GM18873 (cell line): ENCODE measurements around the gene A4GALT.
"Not testable (repeated sequence)": the region's sequence is repeated elsewhere in the genome, so short reads cannot be mapped to it uniquely, and the experiment has no call there.

Experiments used
- ATAC-seq: cut with Tn5 transposase; IDR thresholded peaks from one replicate; pipeline ENCODE4 v1.9.1; 2021; ENCODE audit warnings: mild to moderate bottlenecking, moderate library complexity, moderate number of reproducible peaks; ENCODE audit not compliant: unreplicated experiment, low FRiP score

A4GALT gene

GRCh38 chr22:42743501-42743991, 22.9 kb upstream of the A4GALT start:
- no peak for ATAC-seq

- no peak for ATAC-seq
Measured at GRCh38 chr22:42742940-42743339, 22.3 kb upstream of the A4GALT start.

- ATAC-seq: not testable (repeated sequence)
Measured at GRCh38 chr22:42740320-42740719, 19.6 kb upstream of the A4GALT start.

- ATAC-seq: no peak
Measured at GRCh38 chr22:42734406-42734805, 13.7 kb upstream of the A4GALT start.

GRCh38 chr22:42733394-42733793, 12.7 kb upstream of the A4GALT start:
- ATAC-seq: not testable (repeated sequence)

GRCh38 chr22:42732081-42732480, 11.4 kb upstream of the A4GALT start:
- no peak for ATAC-seq

- no peak for ATAC-seq
Measured at GRCh38 chr22:42726811-42727210, 6.1 kb upstream of the A4GALT start.

- no peak for ATAC-seq
Measured at GRCh38 chr22:42725606-42726355, 5.1 kb upstream of the A4GALT start.

- no peak for ATAC-seq
Measured at GRCh38 chr22:42724062-42724461, 3.4 kb upstream of the A4GALT start.

GRCh38 chr22:42721045-42721434, 370 bp upstream of the A4GALT start:
- no peak for ATAC-seq

- ATAC-seq: no peak
Measured at GRCh38 chr22:42719656-42720262, 911 bp downstream of the A4GALT start.

- no peak for ATAC-seq
Measured at GRCh38 chr22:42719133-42719532, 1.5 kb downstream of the A4GALT start.

- peak; percentile 13 for ATAC-seq
Measured at GRCh38 chr22:42717197-42717928, 3.3 kb downstream of the A4GALT start.

- peak; percentile 54 for ATAC-seq
Measured at GRCh38 chr22:42716649-42717127, 4.0 kb downstream of the A4GALT start.

GRCh38 chr22:42716221-42716620, 4.4 kb downstream of the A4GALT start:
- ATAC-seq: peak; percentile 22

GRCh38 chr22:42714768-42715390, 5.8 kb downstream of the A4GALT start:
- ATAC-seq: no peak

- no peak for ATAC-seq
Measured at GRCh38 chr22:42714308-42714707, 6.4 kb downstream of the A4GALT start.

- no peak for ATAC-seq
Measured at GRCh38 chr22:42711895-42712837, 8.5 kb downstream of the A4GALT start.

GRCh38 chr22:42711281-42711731, 9.4 kb downstream of the A4GALT start:
- ATAC-seq: no peak

- ATAC-seq: no peak
Measured at GRCh38 chr22:42708417-42708816, 12.3 kb downstream of the A4GALT start.
